ENCODE measurements around the gene SLC38A11.

- TF ChIP-seq CTCF (conservative IDR thresholded peaks at IDR 0.05) (peak; percentile 60), ZFX (IDR thresholded peaks at IDR 0.05) (no peak)
Observed at GRCh38 chr2:164913640-164914350, 41.5 kb downstream of the SLC38A11 start.
